GM21526 (cell line): ENCODE data around the gene CSK.

Experiments
- ATAC-seq: cut with Tn5 transposase; IDR thresholded peaks from one replicate; pipeline ENCODE4 v1.9.1; 2021; ENCODE audit warnings: moderate library complexity; ENCODE audit not compliant: unreplicated experiment, low FRiP score

The CSK gene

DNA sequence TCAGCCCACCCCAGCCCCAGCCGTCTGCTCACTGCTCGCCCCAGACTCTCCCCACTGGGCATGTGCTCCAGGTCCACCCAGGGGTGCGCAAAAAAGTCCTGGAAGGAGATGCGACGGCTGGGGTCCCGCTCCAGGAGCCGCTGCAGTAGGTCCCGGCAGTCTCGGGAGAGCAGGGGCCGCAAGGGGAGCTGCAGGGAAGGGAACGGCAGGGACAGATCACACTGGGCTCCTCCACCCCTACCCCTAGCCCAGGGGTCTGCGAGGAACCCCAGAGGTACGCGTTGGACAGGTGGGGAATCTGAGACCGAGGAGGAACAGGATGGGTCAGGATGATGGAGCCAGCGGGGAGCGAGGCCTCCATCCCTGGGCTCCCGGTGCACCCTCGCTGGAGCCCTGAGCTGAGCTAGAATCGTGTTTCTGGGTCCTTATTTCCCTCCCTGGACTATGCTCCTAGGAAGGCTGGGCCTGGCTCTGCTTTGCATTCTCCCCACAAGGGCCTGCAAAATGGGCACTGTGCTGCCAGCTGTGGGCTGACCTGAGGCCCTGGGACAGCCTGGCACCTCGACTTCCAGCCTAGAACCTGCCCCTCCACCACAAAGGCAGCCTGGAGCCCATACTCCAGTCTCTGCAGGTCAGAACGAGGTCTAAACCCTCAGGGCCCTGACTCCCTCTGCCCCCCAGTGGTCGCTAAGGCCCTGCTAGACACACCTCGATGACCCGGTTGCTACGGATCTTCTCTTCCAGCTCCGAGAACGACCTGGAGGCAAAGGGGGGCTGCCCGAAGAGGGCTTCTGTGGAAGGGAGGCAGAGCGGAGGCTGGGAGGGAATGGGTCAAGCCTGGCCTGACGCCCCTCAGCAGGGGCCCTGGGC is 57.9 kb downstream of the CSK start:
- no peak for ATAC-seq

DNA sequence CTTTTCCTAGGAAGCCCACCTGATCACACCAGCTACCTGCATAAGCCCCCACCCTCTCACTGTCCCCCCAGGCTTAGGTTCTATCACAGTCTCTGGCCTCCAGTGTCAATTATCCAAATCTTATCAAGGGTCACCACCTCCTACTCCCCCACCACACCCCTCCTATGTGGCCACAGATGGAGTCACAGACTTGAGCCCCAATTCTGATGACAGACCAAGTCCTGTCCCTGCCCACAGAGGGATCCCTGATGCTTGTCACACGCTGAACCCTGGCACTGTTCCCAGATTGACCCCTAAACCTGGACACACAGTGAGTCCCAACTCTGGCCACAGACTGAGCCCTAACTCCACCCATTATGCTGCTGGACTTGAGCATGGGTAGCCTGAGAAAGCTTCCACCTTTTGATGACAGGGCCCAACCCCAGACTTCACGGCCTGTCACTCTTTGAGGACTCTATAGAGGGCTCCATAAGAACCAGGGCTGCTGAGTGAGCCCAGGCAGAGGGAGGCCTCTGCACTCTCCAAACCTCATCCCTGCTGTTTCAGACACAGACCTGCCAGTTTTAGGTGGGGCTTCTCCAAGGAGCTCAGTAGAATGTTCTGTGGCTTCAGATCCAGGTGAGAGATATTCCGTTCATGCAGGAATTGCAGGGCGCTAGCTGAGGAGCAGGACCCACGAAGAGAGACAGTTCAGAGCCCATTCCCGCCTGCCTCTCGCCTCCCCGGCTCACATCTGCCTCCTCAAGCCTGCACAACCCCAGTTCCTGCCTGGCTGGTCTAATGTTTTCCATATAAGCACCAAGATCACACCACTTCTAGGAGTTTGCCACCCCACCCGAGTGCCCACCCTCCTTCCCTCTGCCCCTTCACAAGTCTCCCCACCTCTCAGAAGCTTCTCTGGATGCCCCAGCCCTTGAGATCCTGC is 59.2 kb downstream of the CSK start:
- ATAC-seq = no peak

DNA sequence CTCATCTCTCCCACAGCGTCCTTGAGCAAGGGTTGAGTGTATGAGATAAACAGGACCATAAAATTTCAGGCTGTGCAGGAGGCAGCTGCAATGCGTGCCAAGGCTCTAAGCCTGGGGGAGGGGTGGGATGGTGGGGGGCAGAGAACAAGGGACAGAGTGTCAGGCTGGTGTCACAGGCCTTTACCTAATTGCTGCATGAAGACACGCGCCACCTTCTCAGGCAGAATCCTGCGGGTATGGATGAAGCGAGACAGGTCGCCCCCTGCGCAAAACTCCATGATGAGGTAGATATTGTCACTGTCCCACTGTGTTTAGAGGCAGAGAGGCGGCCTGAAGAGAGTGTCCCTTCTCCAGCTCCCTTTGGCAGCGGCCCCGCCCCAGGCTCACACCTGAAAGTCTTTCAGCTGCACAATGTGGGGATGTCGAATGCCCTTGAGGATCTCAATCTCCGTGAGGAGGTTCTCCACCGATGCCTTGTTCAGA is 60.1 kb downstream of the CSK start:
- ATAC-seq = no peak

DNA sequence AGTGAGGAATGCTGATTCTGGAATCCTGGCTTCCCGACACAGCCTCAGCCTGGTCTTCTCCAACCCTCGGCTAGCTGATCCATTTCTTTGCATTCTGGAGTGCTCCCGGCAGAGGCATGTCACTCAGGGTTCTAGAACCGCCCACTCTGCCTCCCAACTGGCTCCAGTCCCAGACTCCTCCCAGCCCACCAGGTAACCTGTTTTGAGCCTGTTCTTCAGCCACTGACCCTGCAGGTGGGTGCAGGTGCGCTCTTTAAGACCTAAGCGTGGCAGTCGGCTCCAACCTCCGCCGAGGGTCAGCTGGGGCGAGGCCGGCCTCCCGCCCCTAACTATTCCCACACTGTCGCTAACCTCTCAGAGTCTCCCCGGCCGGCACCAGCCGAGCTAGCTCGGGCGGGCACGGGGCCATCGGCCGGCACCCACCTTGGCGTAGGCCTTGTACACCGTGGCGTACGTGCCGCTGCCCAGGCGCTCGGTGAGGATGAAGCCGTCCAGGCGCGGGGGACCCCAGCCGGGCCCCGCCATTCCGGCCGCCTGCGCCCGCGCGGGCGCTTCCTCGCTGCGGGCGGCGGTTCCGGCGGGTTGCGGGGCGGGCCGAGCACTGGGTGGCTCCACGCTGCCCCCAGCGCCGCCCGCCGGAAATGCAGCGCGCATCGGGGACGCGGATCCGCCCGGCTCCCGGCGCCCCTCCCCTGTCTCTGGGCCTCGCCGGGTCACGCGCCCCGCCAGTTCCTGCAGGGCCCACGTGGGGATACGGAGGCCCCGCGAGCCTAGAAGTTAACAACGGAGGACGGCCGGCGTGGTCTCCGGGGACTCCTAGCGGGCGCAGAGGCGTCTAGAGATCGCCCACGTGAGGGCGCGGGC is 60.9 kb downstream of the CSK start, which contains the start of gene ULK3:
Gene ULK3, minus strand, starts transcription at position 576 of the 864 bp plus-strand sequence. Its CDS starts 51 bp downstream, at position 525.
- ATAC-seq = peak; percentile 77

DNA sequence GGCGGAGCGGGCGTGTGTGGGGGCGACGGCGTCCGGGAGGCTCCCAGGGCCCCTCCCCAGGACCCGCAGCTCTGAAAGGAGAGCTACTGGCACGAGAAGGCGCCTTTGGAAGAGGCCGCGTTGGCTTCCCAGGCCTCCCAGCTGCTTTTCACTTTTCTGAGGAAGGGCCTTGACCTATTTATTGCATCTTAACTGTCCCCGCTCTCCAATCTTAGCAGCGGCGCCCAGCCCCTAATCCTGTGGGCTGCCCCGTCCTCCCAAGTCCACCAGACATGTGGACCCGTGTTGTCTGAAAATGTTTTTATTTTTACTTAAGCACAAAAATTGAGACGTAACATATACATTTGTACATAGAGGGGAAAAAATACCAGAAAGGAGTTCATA is 61.6 kb downstream of the CSK start:
- ATAC-seq = no peak

DNA sequence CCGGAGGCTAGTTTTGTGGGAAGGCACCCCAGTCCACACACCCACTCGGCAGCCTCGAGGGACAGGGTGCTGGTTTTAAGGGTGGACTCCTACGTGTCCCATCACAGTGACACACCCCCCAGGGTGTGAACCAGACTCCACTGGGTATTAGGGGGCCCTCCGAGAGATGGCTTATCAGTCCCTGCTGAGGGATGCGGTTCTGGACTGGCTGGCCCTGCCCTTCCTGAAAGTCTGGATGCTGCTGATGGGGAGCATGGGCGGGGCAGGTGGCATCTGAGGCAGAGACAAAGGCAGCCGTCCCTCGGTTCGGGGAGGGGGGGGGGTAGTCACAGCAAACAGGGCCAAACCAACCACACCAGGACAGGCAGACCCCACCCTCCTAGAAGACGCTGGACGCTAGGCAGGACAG is 62.0 kb downstream of the CSK start:
- no peak for ATAC-seq

DNA sequence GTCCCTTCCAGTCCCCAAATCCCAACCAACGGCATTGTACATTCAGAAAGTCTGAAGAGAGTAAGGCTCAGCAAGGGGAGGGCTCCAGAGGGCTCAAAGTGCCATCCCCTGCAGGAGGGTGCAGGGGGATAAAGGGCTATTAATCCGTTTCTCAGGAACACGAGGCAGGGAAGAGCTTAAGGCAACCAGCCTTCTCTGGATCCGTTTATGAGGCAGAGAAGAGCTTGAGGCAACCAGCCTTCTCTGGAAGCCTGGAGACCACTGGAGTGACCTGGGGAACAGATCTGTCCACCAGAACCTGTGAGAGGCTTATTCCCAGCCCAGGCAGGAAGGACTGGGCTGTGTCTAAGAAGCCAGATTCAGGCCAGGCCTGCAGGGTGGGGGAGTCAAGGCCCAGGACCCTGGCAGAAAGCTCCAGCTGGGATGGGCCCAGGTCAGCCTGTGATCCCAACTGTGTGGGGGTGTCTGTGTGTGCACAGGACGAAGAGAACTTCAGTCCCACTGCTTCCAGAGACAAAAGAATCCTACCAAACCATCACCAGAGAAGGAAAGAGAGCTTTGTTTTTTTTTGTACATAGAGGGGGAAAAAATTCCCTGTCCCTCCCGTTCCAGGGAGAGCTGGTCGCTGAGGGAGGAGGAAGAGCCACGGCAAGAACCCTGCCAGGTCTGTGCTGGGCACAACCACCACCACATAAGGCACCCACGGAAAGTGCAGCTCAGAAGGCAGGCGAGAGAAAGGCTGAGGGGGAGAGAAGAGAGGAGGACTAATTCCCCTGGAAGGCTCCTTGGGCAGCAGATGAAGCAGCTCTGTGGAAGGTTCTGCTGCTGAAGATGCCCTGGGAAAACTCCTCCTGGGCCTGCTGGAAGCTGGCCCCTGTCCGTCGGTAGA is 62.7 kb downstream of the CSK start:
- ATAC-seq = no peak

DNA sequence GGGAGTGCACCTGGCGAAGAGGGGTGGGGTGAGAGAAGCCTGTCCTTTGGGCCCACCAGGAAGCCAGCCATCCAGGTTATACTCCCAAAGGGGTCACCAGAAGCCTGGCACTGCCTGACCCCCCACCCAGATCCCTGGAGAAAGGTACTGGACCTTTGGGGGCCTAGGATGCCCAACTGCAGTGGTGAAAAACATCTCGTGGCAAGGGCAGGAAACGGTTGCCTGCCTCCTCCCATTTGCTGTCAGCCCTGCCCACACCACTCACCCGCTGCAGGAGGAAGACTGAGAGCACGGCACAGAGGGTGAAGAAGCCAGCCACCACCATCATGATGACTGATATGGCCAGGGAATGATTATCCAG is 63.3 kb downstream of the CSK start:
- no peak for ATAC-seq

DNA sequence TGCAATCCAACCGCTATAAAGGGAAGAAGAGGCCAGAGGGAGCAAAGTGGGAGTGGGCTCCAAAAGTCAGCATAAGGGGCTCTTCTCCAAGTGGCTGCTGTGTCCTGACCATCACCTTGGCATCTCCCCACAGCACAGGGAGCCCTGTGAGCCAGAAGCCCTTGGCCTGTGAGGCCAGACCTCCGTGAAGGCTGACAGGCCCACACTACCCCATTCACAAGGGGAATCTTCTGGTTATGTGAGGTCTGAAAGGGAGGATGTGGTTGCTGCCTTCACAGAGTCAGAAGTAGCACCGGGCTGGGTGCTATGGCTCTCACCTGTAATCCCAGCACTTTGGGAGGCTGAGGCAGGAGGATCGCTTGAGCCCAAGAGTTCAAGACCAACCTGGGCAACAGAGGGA is 63.7 kb downstream of the CSK start:
- no peak for ATAC-seq

DNA sequence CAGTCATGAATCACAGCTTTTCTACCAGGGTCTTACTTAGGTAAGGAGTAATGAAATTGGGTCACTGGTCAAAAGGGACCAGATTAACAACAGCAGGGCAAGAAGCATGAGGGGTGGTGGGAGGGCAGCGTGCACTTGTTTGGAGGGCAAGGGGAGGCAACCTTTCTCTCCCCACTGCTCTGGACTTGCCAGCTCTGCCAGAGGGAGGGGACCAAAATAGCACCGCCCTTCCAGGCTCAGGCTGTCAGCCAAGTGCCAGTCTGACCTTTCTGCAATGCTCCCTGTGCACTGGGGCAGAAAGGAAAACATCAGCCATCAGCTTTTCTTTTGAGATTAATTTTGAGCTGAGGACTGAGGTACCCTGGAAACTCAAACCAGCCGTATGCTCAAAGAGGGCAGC is 65.6 kb downstream of the CSK start:
- ATAC-seq = no peak

DNA sequence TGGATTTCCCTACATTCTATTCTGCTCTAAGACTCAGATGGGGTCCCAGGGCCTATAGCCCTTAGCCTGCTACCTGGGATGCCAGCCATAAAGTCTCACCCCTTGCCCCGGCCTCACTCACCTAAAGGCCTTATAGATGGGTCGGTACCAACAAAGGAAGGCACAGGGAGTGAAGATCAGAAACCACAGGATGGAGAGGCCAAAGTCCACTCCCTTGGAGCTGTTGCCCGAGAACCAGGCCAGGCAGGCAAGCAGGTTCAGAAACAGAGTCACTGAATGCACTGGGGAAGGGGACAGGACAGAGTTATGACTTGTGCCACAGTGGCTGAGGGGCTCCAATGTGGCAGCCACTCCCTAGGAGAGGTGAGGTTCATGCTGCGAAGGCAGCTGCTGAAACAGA is 68.5 kb downstream of the CSK start:
- no peak for ATAC-seq

DNA sequence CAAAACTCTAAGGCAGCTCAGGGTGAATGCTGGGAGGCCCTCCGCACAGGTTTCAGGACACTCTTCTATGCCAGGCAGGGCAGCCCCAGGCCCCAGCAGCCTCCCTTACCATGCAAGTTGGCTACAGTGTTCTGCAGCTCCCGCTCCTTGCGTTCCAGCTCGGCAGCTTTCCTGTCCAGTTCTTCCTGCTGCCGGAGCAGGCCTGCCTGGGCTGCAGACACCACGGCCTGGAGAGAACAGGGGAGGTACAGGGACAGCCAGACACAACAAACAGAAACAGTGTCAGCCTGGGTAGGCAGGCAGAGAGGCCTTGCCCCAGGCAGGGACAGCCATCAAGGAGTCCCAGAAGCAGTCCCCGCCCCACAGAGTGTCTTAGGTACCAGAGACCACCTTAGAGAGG is 70.1 kb downstream of the CSK start:
- no peak for ATAC-seq
